Measurements from ENCODE around the gene CLEC7A. TPM values are rescaled to one million over a fixed set of nuclear protein-coding genes. Genes with fewer than 3 reads are reported as not detected.

Gene CLEC7A
- total RNA-seq, 1 donor from 2014 or later: not detected

- no peak for TF ChIP-seq CTCF (IDR thresholded peaks at IDR 0.05)
- H3K27me3 Mint-ChIP-seq (ENCODE audit: unreplicated experiment): peaks cover 6% of the 10 kb centered on the region
- no peak overlapping the region for H3K4me3 Mint-ChIP-seq (ENCODE audit: unreplicated experiment)
- peaks cover 8% of the 10 kb centered on the region for H3K9me3 Mint-ChIP-seq (ENCODE audit: unreplicated experiment)
- H3K36me3 Mint-ChIP-seq (ENCODE audit: unreplicated experiment): no peaks in the 10 kb centered on the region
- no peak for DNase-seq (ENCODE audit: extremely low spot score, unreplicated experiment)
- peaks cover 4% of the 10 kb centered on the region for H3K4me1 Mint-ChIP-seq (ENCODE audit: unreplicated experiment)
- H3K27ac Mint-ChIP-seq (ENCODE audit: unreplicated experiment): no peak overlapping the region
These were observed 42.0 kb downstream of the CLEC7A start for GRCh38 chr12:10088031-10088430.

- no peak overlapping the region for H3K27ac Mint-ChIP-seq (ENCODE audit: unreplicated experiment)
- H3K36me3 Mint-ChIP-seq (ENCODE audit: unreplicated experiment): no peaks in the 10 kb centered on the region
- no peaks in the 10 kb centered on the region for H3K4me1 Mint-ChIP-seq (ENCODE audit: unreplicated experiment)
- H3K27me3 Mint-ChIP-seq (ENCODE audit: unreplicated experiment): peaks cover 6% of the 10 kb centered on the region
- TF ChIP-seq CTCF (IDR thresholded peaks at IDR 0.05): no peak
- no peak for DNase-seq (ENCODE audit: extremely low spot score, unreplicated experiment)
- no peak overlapping the region for H3K4me3 Mint-ChIP-seq (ENCODE audit: unreplicated experiment)
- peaks cover 8% of the 10 kb centered on the region for H3K9me3 Mint-ChIP-seq (ENCODE audit: unreplicated experiment)
These were observed 43.6 kb downstream of the CLEC7A start for GRCh38 chr12:10086387-10086786.

- no peak for TF ChIP-seq CTCF (IDR thresholded peaks at IDR 0.05)
- Mint-ChIP-seq H3K27me3 (ENCODE audit: unreplicated experiment) (no peaks in the 10 kb centered on the region), H3K4me3 (ENCODE audit: unreplicated experiment) (no peak overlapping the region), H3K36me3 (ENCODE audit: unreplicated experiment) (no peaks in the 10 kb centered on the region), H3K4me1 (ENCODE audit: unreplicated experiment) (no peaks in the 10 kb centered on the region), H3K27ac (ENCODE audit: unreplicated experiment) (no peak overlapping the region), H3K9me3 (ENCODE audit: unreplicated experiment) (peaks cover 8% of the 10 kb centered on the region)
- no peak for DNase-seq (ENCODE audit: extremely low spot score, unreplicated experiment)
These were observed 45.3 kb downstream of the CLEC7A start for GRCh38 chr12:10084733-10085132.

DNA sequence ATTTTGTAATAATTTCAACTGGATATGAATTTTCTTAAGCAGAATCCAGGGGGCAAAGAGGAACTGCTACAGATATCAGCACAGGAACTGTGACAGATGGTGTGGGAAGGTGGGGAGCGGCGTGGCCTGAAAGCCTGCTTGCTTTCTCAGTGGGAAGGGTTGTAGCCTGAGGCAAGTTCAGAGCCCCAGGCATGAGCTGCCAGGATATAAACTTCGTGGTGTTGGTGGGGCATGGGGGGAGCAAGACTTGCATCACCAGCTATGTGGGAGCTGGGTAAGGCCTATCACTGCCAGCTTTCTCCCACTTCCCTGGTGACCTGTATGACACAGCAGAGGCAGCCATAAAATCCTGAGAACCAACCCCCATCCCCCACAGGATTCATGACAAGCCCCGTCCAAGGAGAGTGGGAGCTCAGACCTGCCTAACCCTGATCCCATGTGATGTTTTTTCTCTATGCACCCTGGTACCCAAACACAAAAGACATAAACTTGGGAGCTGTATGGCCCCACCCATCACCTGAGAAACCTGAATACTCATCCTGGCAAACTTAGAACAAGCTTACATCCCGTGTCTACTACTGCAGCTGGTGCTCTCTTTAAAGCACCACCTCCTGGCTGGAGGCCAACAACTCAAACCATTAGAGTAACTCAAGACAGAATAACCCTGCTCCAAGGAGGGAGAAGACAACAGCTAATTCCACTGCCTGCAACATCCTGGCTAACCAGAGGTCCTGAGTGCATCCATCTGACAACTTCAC lies 47.7 kb downstream of the CLEC7A start:
- peaks cover 4% of the 10 kb centered on the region for H3K27me3 Mint-ChIP-seq (ENCODE audit: unreplicated experiment)
- no peak for DNase-seq (ENCODE audit: extremely low spot score, unreplicated experiment)
- no peaks in the 10 kb centered on the region for H3K36me3 Mint-ChIP-seq (ENCODE audit: unreplicated experiment)
- H3K4me1 Mint-ChIP-seq (ENCODE audit: unreplicated experiment): no peaks in the 10 kb centered on the region
- TF ChIP-seq CTCF (IDR thresholded peaks at IDR 0.05): no peak
- H3K4me3 Mint-ChIP-seq (ENCODE audit: unreplicated experiment): no peak overlapping the region
- no peak overlapping the region for H3K27ac Mint-ChIP-seq (ENCODE audit: unreplicated experiment)
- H3K9me3 Mint-ChIP-seq (ENCODE audit: unreplicated experiment): peaks cover 8% of the 10 kb centered on the region

DNA sequence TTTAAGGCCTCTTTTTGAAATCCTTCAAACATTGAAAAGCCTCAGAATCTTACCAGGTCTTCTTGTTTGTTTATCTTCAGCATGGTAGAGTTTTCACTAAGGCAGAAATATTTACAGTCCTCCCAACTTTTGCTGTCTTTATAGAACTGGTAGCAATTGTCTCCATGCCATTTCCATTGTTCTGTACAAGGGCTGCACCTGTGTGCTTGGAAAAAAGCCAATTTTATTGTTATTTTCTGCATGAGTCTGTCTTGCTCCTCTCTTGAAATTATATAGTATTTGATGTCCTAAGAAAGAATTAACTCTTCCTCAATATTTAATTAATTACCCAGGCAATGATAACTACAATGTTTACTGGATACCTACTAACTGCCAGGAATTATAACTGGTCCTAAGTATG lies 54.5 kb downstream of the CLEC7A start:
- Mint-ChIP-seq H3K27ac (ENCODE audit: unreplicated experiment) (no peak overlapping the region), H3K4me1 (ENCODE audit: unreplicated experiment) (no peaks in the 10 kb centered on the region), H3K27me3 (ENCODE audit: unreplicated experiment) (peaks cover 10% of the 10 kb centered on the region), H3K9me3 (ENCODE audit: unreplicated experiment) (no peaks in the 10 kb centered on the region), H3K36me3 (ENCODE audit: unreplicated experiment) (no peaks in the 10 kb centered on the region), H3K4me3 (ENCODE audit: unreplicated experiment) (no peak overlapping the region)
- DNase-seq (ENCODE audit: extremely low spot score, unreplicated experiment): no peak
- no peak for TF ChIP-seq CTCF (IDR thresholded peaks at IDR 0.05)

All from osteocyte (in vitro differentiated cells).